SK-N-MC (cell line): ENCODE data around the gene TBC1D22B.

Experiments used
- EZH2 ChIP-seq: fragments of 200-600 bp; sonication (generic); IDR thresholded peaks from one replicate; pipeline ENCODE4 v1.6.1; 2017; ENCODE audit warnings: antibody characterized with exemption
- POLR2AphosphoS5 ChIP-seq: IDR thresholded peaks from 2 replicates; pipeline ENCODE4 v1.6.1; 2012; ENCODE audit warnings: mild to moderate bottlenecking, low read depth, low read length, borderline replicate concordance

- TF ChIP-seq POLR2AphosphoS5 (no peak), EZH2 (no peak)
Observed at GRCh38 chr6:37319856-37320480, 62.4 kb downstream of the TBC1D22B start.
